HG03342 (cell line): ENCODE data around the gene FKBP5.
"Not testable (repeated sequence)": the region's sequence is repeated elsewhere in the genome, so short reads cannot be mapped to it uniquely, and the experiment has no call there.

Experiments
- ATAC-seq: cut with Tn5 transposase; IDR thresholded peaks from one replicate; pipeline ENCODE4 v1.9.1; 2021; ENCODE audit warnings: mild to moderate bottlenecking, moderate library complexity; ENCODE audit not compliant: unreplicated experiment

The FKBP5 gene

DNA sequence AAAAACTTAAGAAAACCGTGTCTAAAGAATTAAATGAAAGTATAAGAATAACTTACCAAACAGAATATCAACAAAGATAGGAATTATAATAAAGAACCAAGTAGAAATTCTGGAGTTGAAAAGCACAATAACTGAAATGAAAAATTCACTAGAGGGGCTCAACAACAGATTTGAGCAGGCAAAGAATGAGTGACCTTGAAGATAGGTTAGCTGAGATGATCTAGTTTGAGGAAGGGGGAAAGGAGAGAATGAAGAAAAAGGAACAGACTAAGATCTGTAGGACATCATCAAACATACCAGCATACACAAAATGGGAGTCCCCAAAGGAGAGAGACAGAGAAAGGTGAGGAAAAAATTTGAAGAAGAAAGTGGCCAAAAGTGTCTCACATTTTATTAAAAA is 138.3 kb downstream of the FKBP5 start:
- no peak for ATAC-seq

GRCh38 chr6:35547676-35548075 is 141.0 kb downstream of the FKBP5 start:
- no peak for ATAC-seq

- ATAC-seq: no peak
Observed at GRCh38 chr6:35544769-35545361, 143.8 kb downstream of the FKBP5 start.

GRCh38 chr6:35543459-35544193 is 145.1 kb downstream of the FKBP5 start:
- no peak for ATAC-seq

- ATAC-seq: no peak
Observed at GRCh38 chr6:35541836-35542235, 146.9 kb downstream of the FKBP5 start.

DNA sequence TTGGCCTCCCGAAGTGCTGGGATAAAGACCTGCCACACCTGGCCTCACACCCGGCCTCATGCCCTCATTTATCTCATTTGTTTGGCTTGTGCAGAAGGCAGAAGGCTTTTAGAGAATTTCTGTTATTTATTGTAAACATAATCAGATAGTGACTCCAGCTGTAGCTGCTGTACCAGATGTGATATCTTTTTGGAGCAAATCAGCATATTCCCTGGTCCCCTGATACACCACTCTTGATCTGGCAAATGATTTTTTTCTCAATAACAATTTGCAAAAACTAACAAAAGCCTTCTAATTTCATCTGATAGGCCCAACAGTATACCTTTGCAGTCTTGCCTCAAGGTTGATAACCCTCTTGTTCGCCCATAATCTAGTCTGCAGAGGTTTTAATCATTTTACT is 149.5 kb downstream of the FKBP5 start:
- ATAC-seq: no peak

GRCh38 chr6:35535847-35536246 is 152.9 kb downstream of the FKBP5 start:
- not testable (repeated sequence) for ATAC-seq

DNA sequence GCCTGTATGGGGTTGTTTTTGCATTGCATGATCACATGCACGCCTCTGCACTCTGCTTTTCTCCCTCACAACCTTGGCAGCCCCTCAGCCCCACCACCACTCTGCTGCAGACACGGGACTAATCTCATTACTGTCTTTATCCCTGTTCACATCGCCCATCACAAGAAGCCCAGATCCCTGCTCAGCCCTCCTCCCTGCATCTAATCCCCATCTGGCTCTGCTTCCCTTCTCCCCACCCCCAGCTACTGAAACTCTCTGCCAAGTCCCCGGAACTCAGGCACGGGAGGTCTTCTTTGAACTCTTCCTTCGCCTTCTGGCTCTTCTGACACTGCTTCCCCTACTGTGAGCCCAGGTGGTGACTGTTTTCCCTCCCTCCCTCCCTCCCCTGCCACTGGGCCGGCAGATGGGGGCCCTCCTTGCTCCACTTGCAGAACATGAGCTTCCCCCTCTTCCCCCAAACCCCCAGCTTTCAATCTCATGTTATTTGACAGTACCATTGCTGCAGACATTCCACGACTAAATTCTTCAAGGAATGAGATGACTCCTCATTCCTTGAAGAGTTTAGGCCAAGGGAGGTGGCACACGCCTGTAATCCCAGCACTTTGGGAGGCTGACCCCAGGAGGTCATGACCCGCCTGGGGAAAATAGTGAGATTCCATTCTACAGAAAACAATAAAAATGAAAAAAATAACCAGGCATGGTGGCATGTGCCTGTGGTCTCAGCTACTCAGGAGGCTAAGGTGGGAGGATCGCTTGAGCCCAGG is 154.1 kb downstream of the FKBP5 start:
- no peak for ATAC-seq

DNA sequence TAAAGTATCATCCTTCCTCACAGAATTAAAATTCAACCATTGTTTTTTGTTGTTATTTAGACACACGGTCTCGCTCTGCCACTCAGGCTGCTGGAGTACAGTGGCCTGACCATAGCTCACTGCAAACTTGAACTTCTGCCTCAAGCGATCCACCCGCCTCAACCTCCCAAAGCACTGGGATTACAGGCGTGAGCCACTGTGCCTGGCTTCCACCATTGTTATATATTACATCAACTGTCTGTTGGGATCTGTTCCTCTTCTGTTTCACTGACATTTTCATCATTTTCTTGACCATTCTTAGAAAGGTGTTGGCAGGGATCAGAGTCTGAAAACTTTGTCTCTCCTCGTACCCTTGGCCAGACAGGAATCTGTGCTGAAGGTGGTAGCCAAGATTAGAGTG is 154.7 kb downstream of the FKBP5 start:
- no peak for ATAC-seq

- ATAC-seq: no peak
Observed at GRCh38 chr6:35532126-35532525, 156.6 kb downstream of the FKBP5 start.

GRCh38 chr6:35524380-35525020 is 164.2 kb downstream of the FKBP5 start:
- no peak for ATAC-seq
